GM20000 (cell line): Measurements from ENCODE around the gene SPDYE4.

Source experiments
- DNase-seq: peaks from one replicate; pipeline ENCODE4 v3.0.0; 2012; ENCODE audit warnings: low spot score
- CTCF ChIP-seq: IDR thresholded peaks from 2 replicates; pipeline ENCODE4 v1.5.1; 2012; ENCODE audit warnings: mild to moderate bottlenecking, control low read depth; ENCODE audit errors: extremely low read depth, missing control alignments

Gene SPDYE4

GRCh38 chr17:8791910-8792270, 33.5 kb upstream of the SPDYE4 start:
- no peak for DNase-seq
- TF ChIP-seq CTCF, result no peak

GRCh38 chr17:8791248-8791909, 33.0 kb upstream of the SPDYE4 start:
- DNase-seq, result no peak
- TF ChIP-seq CTCF, result no peak

- no peak for TF ChIP-seq CTCF
- no peak for DNase-seq
Measured at GRCh38 chr17:8789743-8790142, 31.4 kb upstream of the SPDYE4 start.

GRCh38 chr17:8788998-8789397, 30.7 kb upstream of the SPDYE4 start:
- TF ChIP-seq CTCF, result no peak
- DNase-seq, result no peak

- DNase-seq, result peak; percentile 69
- peak; percentile 74 for TF ChIP-seq CTCF
Measured at GRCh38 chr17:8785547-8786413, 27.4 kb upstream of the SPDYE4 start.

GRCh38 chr17:8782176-8782575, 23.8 kb upstream of the SPDYE4 start:
- no peak for DNase-seq
- TF ChIP-seq CTCF, result no peak

GRCh38 chr17:8781776-8782175, 23.4 kb upstream of the SPDYE4 start:
- no peak for DNase-seq
- TF ChIP-seq CTCF, result no peak
